ENCODE results near the gene SERPINB7.

Gene SERPINB7

DNA sequence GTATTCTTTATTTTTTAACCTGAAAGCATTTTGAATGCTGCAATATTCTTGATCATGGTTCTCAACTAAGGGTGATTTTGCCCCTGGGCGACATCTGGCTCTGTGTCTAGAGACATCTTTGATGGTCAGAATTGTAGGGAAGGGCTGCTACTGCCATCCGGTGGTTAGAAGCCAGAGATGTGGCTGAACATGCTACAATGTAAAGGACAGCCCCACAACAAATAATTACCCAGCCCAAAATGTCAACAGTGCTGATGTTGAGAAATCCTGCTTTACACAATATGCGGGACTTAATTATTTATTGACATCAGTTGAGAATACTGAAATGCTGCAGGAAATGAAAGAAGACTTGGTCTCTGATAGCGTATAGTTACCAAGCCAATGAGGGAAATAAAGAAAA lies 74.8 kb downstream of the SERPINB7 start:
- peak; percentile 57 to 77 for DNase-seq

- DNase-seq: no peak
Measured at GRCh38 chr18:63850636-63851035, 75.4 kb downstream of the SERPINB7 start.

All from inflammatory macrophage (primary cell).